Panc1 (cell line): Measurements from ENCODE around the gene ZC3H18. TPM values are rescaled to one million over a fixed set of nuclear protein-coding genes. Genes with fewer than 3 reads are reported as not detected.

ENCODE experiments used
- ATAC-seq: fragments of 200-7000 bp; cut with Tn5 transposase; 2 replicates; pipeline ENCODE4 v1.9.1; 2020; ENCODE audit warnings: mild to moderate bottlenecking, moderate library complexity
- BruUV-seq: library from RNA; stranded (reverse); fragments of 400-500 nt; replicated peaks from 2 replicates; lab custom pipeline; 2021; lab: Mats Ljungman, UMichigan
- CTCF ChIA-PET: fragments of 300-600 bp; sonication (Branson Sonifier 250); formaldehyde crosslinking; loops from one replicate; lab custom pipeline; 2022; ENCODE audit warnings: antibody characterized with exemption; lab: Charles Lee
- POLR2A ChIA-PET: fragments of 300-600 bp; sonication (Branson Sonifier 250); formaldehyde crosslinking; loops from one replicate; lab custom pipeline; 2022; ENCODE audit warnings: antibody characterized with exemption; lab: Charles Lee
- DNase-seq: peaks from one replicate; pipeline ENCODE4 v3.0.0-alpha.2; 2010; ENCODE audit warnings: low read depth, low spot score
- H3K27ac ChIP-seq: 2 replicates; pipeline ENCODE4 v1.5.1; 2011; ENCODE audit warnings: mild to moderate bottlenecking, low read length, inconsistent platforms
- H3K27me3 ChIP-seq: fragments of 200-500 bp; sonication (Bioruptor generic); 2 replicates; pipeline ENCODE4 v1.6.0; 2014; ENCODE audit warnings: low read length, inconsistent platforms; ENCODE audit not compliant: control insufficient read depth, insufficient read depth
- H3K36me3 ChIP-seq: fragments of 200-500 bp; sonication (Bioruptor generic); 2 replicates; pipeline ENCODE4 v1.5.1; 2014; ENCODE audit warnings: inconsistent platforms, mild to moderate bottlenecking, low read length, moderate library complexity; ENCODE audit not compliant: control insufficient read depth, insufficient read depth
- H3K4me1 ChIP-seq: 2 replicates; pipeline ENCODE4 v1.5.1; 2011; ENCODE audit warnings: inconsistent platforms, mild to moderate bottlenecking, low read length, moderate library complexity; ENCODE audit not compliant: control insufficient read depth, insufficient read depth
- H3K4me3 ChIP-seq, 2 experiments: 2 replicates each; pipeline ENCODE4 v1.5.1; 2011 to 2012; ENCODE audit warnings: low read depth in 2 of 2, low read length in 2 of 2, mild to moderate bottlenecking in 2 of 2, inconsistent platforms in 1 of 2, moderate library complexity in 1 of 2
- H3K9me3 ChIP-seq: fragments of 200-500 bp; sonication (Bioruptor generic); 2 replicates; pipeline ENCODE4 v1.5.1; 2014; ENCODE audit warnings: low read depth, mild to moderate bottlenecking, inconsistent platforms, low read length, moderate library complexity; ENCODE audit not compliant: control insufficient read depth, insufficient read depth
- POLR2AphosphoS5 ChIP-seq: IDR thresholded peaks from 2 replicates; pipeline ENCODE4 v1.6.1; 2012; ENCODE audit warnings: mild to moderate bottlenecking, low read depth, low read length, moderate library complexity
- REST ChIP-seq, 2 experiments: IDR thresholded peaks; 2 replicates each; pipeline ENCODE4 v1.6.1; 2011 to 2012; ENCODE audit warnings: low read depth in 2 of 2, control low read depth in 1 of 2, low read length in 1 of 2, mild to moderate bottlenecking in 1 of 2, moderate library complexity in 1 of 2; ENCODE audit not compliant: insufficient read depth in 1 of 2
- SIN3A ChIP-seq: IDR thresholded peaks from 2 replicates; pipeline ENCODE4 v1.6.1; 2012; ENCODE audit warnings: low read depth, mild to moderate bottlenecking, low read length, moderate library complexity, borderline replicate concordance; ENCODE audit not compliant: insufficient read depth
- TCF7L2 ChIP-seq: IDR thresholded peaks from 2 replicates; pipeline ENCODE4 v1.6.1; 2011; ENCODE audit warnings: mild to moderate bottlenecking, low read depth, low read length, inconsistent platforms
- in situ Hi-C: cut with HindIII; loops from 2 replicates; pipeline ENCODE4 v1.10.0; 2016; ENCODE audit warnings: low sequenced_read_pairs, low pct_unique_long_range_greater_than_20kb
- intact Hi-C: fragments of 100-400 bp; cut with micrococcal nuclease; formaldehyde crosslinking; loops from one replicate; pipeline ENCODE4 v1.10.0; 2022; ENCODE audit not compliant: unreplicated experiment
- total RNA-seq: library from RNA; stranded (reverse); gene quantifications from one replicate; pipeline ENCODE4 v1.2.1, GENCODE V29; 2021; ENCODE audit not compliant: unreplicated experiment
- TF ChIP-seq, protein P1 (sequence below): fragments of 450-650 bp; IDR thresholded peaks from 2 replicates; pipeline ENCODE4 v1.5.1; 2017; ENCODE audit warnings: mild to moderate bottlenecking

The ZC3H18 gene
- total RNA-seq, 1 experiment from 2014 or later, result 45.9 TPM

GRCh38 chr16:88633684-88634140, 63.5 kb downstream of the ZC3H18 start:
- DNase-seq (no peak), ATAC-seq (peak; percentile 72)
- in situ Hi-C loops (no loop called here), intact Hi-C loops (no loop called here)
- Histone ChIP-seq H3K27ac (no peak overlapping the region), H3K4me1 (no peaks in the 10 kb centered on the region), H3K27me3 (no peaks in the 10 kb centered on the region), H3K9me3 (no peaks in the 10 kb centered on the region), H3K4me3 (no peak overlapping the region), H3K36me3 (no peaks in the 10 kb centered on the region)
- POLR2A ChIA-PET, result no interaction called here
- CTCF ChIA-PET, result no interaction called here
- TF ChIP-seq SIN3A, result no peak
- TF ChIP-seq, protein P1, sequence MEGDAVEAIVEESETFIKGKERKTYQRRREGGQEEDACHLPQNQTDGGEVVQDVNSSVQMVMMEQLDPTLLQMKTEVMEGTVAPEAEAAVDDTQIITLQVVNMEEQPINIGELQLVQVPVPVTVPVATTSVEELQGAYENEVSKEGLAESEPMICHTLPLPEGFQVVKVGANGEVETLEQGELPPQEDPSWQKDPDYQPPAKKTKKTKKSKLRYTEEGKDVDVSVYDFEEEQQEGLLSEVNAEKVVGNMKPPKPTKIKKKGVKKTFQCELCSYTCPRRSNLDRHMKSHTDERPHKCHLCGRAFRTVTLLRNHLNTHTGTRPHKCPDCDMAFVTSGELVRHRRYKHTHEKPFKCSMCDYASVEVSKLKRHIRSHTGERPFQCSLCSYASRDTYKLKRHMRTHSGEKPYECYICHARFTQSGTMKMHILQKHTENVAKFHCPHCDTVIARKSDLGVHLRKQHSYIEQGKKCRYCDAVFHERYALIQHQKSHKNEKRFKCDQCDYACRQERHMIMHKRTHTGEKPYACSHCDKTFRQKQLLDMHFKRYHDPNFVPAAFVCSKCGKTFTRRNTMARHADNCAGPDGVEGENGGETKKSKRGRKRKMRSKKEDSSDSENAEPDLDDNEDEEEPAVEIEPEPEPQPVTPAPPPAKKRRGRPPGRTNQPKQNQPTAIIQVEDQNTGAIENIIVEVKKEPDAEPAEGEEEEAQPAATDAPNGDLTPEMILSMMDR, result peak; percentile 60
- no peak for TF ChIP-seq TCF7L2
- no peak for TF ChIP-seq REST (IDR thresholded peaks at IDR 0.05; ENCODE audit: insufficient read depth in 1 of 2, low read depth in 2 of 2, low read length in 1 of 2)
- no peak for TF ChIP-seq POLR2AphosphoS5
- BruUV-seq, result no TSS peak

GRCh38 chr16:88634141-88634993, 64.2 kb downstream of the ZC3H18 start:
- DNase-seq (no peak), ATAC-seq (no peak)
- Histone ChIP-seq H3K36me3 (no peaks in the 10 kb centered on the region), H3K27me3 (no peaks in the 10 kb centered on the region), H3K4me3 (no peak overlapping the region), H3K9me3 (no peaks in the 10 kb centered on the region), H3K27ac (no peak overlapping the region), H3K4me1 (no peaks in the 10 kb centered on the region)
- BruUV-seq, result no TSS peak
- in situ Hi-C loops, result no loop called here
- POLR2A ChIA-PET, result no interaction called here
- intact Hi-C loops, result no loop called here
- no peak for TF ChIP-seq REST (IDR thresholded peaks at IDR 0.05; ENCODE audit: insufficient read depth in 1 of 2, low read depth in 2 of 2, low read length in 1 of 2)
- no peak for TF ChIP-seq TCF7L2
- no peak for TF ChIP-seq SIN3A
- TF ChIP-seq POLR2AphosphoS5, result no peak
- TF ChIP-seq, protein P1, result no peak
- CTCF ChIA-PET, result no interaction called here
